GM21423 (cell line): Measurements from ENCODE around the gene AXIN1.
"Not testable (repeated sequence)": the region's sequence is repeated elsewhere in the genome, so short reads cannot be mapped to it uniquely, and the experiment has no call there.

ENCODE experiments used
- ATAC-seq: cut with Tn5 transposase; IDR thresholded peaks from one replicate; pipeline ENCODE4 v1.9.1; 2021; ENCODE audit warnings: mild to moderate bottlenecking, moderate library complexity; ENCODE audit not compliant: unreplicated experiment

The AXIN1 gene

DNA sequence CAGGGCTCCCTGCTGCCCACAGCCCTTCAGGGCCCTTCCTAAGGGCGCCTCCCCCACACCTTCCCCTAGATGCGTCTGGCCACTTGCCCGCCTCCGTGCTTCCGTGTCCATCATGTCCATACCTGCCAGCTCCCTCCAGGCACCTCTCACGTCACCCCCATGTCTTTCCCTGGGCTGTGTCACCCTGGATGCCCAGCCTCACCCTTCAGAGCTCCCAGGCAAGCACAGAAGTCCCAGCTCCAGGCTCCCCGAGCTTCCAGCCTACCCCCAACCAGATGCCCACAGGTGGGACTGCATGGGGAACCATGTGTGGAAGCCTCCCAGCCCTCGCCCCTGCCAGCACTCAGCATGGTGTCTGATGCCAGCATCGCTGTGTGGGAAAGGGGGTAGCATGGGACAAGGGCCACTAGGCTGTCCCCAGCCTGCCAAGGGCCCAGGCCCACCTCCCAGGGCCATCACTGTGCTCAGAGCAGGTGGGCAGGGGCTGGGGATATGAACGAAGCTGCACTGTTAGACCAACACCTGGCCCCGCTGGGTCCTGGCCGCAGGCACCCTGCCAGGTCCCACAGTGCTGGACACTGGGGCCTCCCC, 1.9 kb upstream of the AXIN1 start:
- ATAC-seq = no peak

- no peak for ATAC-seq
Observed at GRCh38 chr16:353404-354290, 1.1 kb upstream of the AXIN1 start.

DNA sequence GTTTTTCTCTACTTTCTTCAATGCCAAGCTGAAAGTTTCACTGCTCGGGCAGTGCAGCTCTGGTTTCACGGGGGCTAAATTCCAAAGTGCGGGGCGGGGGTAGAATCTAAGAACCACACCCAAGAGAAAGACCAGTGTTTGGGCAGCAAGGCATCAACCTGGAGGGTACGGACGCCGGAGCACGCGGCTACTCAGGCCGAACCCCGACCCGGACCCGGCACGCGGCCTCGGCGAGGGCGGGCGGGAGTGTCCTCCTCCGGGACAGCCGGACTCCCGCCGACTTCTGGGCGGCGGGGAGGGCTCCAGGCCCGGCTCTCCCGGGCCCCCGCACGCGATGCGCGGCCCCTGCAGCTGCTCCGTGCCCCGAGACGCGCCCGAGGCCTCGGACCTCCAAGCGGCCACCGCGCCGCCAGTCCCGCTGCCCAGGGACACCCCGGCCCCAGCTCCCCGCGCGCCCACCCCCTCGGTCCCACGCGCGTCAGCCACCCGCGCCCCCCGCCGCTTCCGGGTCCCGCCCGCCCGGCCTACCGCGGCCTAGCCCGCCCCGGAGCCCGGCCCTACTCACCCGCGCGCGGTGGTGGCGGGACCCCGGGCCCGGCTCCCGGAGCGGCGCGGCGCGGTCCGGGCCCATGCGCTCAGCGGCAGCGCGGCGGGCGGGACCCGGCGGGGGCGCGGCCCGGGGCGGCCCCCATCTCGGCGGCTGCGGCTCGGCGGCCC, 561 bp downstream of the AXIN1 start:
- ATAC-seq = peak; percentile 21

- no peak for ATAC-seq
Observed at GRCh38 chr16:350203-350602, 2.3 kb downstream of the AXIN1 start.

DNA sequence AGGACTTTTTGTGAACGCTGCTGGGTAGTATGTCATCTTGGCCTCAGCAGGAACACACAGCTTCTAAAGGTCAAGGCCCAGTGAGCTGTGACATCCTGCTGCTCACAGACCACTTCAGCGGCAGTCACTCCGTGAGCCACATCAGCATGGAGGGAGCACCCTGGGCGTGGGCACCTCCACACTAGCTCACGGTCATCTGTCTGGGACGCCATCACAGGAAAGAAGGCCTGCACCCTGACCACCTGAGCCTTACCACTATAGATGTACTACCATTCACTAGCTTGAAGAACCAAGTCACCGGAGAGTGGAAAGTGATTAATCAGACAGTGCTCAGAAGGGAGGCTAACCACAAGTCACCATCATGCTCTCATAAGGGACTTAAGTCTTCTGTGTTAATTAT, 3.3 kb downstream of the AXIN1 start:
- peak; percentile 21 for ATAC-seq

- ATAC-seq = not testable (repeated sequence)
Observed at GRCh38 chr16:348495-348894, 4.0 kb downstream of the AXIN1 start.

- no peak for ATAC-seq
Observed at GRCh38 chr16:347203-347602, 5.3 kb downstream of the AXIN1 start.

DNA sequence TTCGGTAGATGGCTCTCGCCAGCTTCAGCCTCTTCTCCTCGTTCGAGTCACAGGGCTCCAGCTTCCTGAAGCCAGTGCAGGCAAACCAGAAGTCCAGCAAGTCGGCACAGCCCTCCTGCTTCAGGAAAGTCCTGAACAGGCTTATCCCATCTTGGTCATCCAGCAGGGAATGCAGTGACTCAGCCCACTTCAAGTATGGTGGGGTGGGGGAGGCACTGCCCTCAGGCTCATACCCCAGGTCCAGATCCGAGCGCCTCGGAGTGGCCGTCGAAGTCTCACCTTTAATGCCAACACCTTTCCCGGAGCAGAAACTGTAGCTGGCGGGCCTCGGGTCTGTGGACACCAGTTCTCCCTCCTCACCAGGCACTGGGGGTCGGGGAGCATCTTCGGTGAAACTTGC, 5.9 kb downstream of the AXIN1 start:
- ATAC-seq = no peak

DNA sequence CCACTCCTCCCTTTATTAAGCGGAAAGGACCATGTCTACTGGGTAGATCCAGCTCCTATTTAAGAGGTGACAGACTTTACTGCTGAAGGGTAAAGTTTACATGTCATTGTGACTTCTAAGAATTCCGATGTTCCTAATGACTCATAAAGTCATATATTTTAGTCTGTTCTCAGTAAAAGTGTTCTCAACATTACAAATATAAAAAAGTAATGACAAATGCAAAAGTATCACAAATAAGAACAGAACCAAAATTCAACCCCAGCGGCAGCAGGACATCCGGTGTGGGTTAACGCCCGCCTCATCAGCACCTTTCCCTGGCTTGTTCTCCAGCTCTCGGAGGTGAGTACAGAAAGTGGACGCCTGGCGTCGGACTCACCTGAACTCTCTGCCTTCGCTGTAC, 6.8 kb downstream of the AXIN1 start:
- ATAC-seq = no peak

DNA sequence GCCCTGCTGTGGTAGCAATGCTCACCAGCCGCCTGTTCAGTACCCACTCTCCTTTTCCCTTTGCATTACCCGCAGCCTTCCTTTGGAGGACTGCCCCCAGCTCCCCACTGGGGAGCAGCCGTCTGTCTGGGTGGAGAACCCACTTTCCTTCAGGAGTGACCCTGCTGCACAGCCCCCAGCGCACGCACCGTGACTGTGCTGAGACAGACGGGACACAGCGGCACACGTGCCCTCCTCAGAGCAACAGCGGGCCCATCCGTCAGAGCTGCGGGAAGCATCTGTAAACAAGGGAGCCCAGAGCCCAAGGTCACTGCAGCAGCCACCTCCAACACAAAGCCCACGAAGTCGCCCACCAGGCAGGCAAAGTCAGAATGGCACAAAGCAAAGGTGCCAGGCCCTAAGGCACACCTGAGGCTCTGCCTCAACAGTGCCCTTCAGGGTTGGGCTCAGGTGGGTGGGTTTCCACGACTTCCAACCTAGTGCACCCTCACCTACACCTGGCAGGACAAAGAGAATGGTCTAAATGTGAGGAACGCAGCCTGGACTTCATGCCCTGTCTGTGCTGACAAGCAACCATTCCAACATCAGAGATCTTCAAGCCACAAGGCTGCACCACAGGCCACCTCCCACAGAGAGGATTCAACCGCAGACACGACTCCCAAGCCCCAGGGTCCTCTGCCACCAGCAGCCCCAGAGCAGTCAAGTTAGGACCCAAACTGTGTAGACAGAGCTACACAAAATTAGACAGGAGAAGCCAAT, 9.9 kb downstream of the AXIN1 start:
- ATAC-seq = no peak

DNA sequence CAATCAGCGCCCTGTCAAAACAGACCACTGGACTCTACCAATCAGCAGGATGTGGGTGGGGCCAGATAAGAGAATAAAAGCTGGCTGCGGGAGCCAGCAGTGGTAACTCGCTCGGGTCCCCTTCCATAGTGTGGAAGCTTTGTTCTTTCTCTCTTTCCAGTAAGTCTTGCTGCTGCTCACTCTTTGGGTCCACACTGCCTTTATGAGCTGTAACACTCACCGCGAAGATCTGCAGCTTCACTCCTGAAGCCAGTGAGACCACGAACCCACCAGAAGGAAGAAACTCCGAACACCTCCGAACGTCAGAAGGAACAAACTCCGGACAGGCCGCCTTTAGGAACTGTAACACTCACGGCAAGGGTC, 10.6 kb downstream of the AXIN1 start:
- ATAC-seq = not testable (repeated sequence)

GRCh38 chr16:341095-341973, 11.2 kb downstream of the AXIN1 start:
- ATAC-seq = not testable (repeated sequence)

- ATAC-seq = no peak
Observed at GRCh38 chr16:340370-341091, 12.0 kb downstream of the AXIN1 start.

- ATAC-seq = no peak
Observed at GRCh38 chr16:339680-340079, 12.8 kb downstream of the AXIN1 start.

DNA sequence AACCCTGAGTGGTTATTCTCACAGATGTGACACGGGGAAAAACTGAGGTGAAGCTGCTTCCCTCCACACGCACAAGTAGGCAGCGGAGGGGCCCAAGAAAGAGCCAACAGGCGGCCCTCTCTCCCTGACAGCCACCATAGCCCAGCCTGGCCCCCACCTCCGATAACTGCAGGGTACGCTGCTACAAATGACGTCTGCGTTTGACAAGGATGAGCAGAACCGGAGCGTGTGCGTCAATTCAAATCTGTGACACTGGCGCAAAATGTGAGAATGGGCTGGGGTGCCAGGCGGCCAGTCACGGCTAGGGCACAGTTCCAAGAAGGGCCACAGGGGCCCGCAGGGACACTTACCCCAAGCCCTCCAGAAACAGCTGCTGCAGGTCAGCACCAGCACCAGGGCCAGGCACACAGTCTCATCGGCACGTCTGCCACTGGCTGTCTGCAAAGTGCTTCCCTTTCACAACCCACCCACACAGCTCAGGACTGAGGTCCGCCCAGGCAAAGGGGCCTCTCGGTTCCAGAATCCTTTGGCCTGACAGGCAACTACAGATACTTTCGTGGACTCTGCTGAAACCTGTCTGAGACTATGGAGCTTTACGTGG, 14.4 kb downstream of the AXIN1 start:
- no peak for ATAC-seq

- ATAC-seq = no peak
Observed at GRCh38 chr16:337437-337836, 15.1 kb downstream of the AXIN1 start.

GRCh38 chr16:336269-336668, 16.3 kb downstream of the AXIN1 start:
- ATAC-seq = no peak

DNA sequence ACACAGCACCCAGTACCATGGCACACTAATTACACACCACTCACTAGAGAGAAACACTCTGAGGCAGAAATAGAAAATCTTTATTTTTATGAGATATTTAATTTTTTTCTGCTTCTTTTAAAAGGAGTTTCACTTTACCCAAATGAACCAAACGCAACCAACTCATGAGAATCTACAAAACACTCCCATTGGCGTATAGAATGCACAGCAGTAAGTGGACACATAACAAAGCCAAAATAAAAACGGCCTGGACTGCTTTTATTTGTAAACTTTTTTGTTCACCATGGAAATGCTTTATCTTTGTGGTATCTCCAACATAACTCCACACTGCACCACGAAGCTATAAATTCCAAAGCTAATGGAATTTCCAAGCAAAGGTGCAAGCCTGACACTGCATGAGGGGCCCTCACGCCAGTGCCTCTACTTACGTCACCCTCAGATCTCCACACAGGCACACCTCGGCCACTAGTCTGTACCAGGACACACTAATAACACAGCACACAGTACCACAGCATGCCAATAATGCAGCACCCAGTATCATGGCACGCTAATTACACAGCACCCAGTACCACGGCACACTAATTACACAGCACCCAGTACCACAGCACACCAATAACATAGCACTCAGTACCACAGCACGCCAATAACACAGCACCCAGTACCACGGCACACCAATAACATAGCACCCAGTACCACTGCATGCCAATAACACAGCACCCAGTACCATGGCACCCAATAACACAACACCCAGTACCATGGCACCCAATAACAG, 17.5 kb downstream of the AXIN1 start:
- ATAC-seq = not testable (repeated sequence)
